SK-N-MC (cell line): Measurements from ENCODE around the gene PGLYRP3.

Source experiments
- EZH2 ChIP-seq: fragments of 200-600 bp; sonication (generic); IDR thresholded peaks from one replicate; pipeline ENCODE4 v1.6.1; 2017; ENCODE audit warnings: antibody characterized with exemption
- FOXP2 ChIP-seq: optimal IDR thresholded peaks from 2 replicates; pipeline ENCODE3; 2011; ENCODE audit warnings: mild to moderate bottlenecking, moderate library complexity; ENCODE audit not compliant: insufficient read depth; ENCODE audit errors: extremely low read length, control extremely low read depth
- POLR2AphosphoS5 ChIP-seq: IDR thresholded peaks from 2 replicates; pipeline ENCODE4 v1.6.1; 2012; ENCODE audit warnings: mild to moderate bottlenecking, low read depth, low read length, borderline replicate concordance

GRCh38 chr1:153346077-153346723, 33.4 kb upstream of the PGLYRP3 start:
- TF ChIP-seq POLR2AphosphoS5 (no peak), EZH2 (no peak), FOXP2 (no peak)
